ENCODE measurements around the gene PAM16.

PAM16 gene

DNA sequence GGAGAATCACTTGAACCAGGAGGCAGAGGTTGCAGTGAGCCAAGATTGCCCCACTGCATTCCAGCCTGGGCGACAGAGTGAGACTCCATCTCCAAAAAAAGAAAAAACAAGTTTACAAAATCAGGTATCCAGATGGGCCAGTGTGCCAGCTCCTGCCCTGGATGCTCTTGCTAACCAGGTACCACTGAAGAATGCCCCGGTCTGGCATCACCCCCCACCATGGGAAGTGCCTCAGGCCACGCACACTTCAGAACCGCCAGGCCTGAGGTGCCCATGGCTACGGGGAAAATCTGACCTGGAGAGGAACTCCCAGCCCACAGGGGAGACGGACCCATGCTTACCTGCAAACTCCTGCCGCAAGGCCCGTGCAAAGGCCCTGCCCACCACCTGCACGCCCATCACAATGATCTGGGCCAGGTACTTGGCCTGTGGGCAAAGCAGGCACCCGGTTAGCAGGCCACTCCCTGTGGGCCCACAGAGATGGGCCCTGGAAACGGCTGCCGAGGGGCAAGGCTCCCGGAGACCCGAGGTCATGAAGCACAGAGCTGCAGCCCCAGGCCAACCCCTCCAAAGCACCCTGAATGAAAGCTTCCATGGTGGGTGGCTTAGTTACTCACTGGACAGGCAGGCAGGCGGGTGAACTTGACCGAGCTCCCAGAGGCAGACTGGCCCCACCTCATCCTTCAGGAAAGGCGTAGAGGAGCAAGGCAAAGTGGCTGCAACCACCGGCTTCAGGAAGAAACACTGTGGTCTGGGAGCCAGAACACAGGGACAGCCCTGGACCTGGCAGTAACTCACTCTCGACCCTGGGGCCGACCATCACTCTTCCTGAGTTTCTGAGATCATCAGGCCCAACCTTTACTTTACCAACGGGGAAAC, 8.0 kb downstream of the PAM16 start:
- TF ChIP-seq, protein P1, sequence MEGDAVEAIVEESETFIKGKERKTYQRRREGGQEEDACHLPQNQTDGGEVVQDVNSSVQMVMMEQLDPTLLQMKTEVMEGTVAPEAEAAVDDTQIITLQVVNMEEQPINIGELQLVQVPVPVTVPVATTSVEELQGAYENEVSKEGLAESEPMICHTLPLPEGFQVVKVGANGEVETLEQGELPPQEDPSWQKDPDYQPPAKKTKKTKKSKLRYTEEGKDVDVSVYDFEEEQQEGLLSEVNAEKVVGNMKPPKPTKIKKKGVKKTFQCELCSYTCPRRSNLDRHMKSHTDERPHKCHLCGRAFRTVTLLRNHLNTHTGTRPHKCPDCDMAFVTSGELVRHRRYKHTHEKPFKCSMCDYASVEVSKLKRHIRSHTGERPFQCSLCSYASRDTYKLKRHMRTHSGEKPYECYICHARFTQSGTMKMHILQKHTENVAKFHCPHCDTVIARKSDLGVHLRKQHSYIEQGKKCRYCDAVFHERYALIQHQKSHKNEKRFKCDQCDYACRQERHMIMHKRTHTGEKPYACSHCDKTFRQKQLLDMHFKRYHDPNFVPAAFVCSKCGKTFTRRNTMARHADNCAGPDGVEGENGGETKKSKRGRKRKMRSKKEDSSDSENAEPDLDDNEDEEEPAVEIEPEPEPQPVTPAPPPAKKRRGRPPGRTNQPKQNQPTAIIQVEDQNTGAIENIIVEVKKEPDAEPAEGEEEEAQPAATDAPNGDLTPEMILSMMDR (IDR thresholded peaks at IDR 0.05; ENCODE audit: low read depth, low read length, poor library complexity, severe bottlenecking) = no peak
- no peak for TF ChIP-seq EZH2phosphoT487 (IDR thresholded peaks at IDR 0.05; ENCODE audit: borderline replicate concordance, low read length)
- Histone ChIP-seq H3K4me1 (ENCODE audit: control insufficient read depth, low read length) (no peaks in the 10 kb centered on the region), H4K20me1 (ENCODE audit: control insufficient read depth, insufficient read depth, low read depth, low read length) (no peaks in the 10 kb centered on the region), H3K27ac (ENCODE audit: low read depth, low read length) (no peak overlapping the region), H3K27me3 (ENCODE audit: control insufficient read depth, low read length) (no peaks in the 10 kb centered on the region), H3K36me3 (ENCODE audit: control insufficient read depth, low read length) (peaks cover 61% of the 10 kb centered on the region), H3K4me3 (ENCODE audit: low read length) (no peak overlapping the region), H3K4me2 (ENCODE audit: low read length) (no peak overlapping the region), H3K79me2 (ENCODE audit: control insufficient read depth, low read length) (peaks cover 58% of the 10 kb centered on the region), H3K9me2 (replicated peaks; ENCODE audit: control insufficient read depth, low read length) (no peaks in the 10 kb centered on the region), H3F3A (ENCODE audit: control insufficient read depth, insufficient read depth) (peaks cover 11% of the 10 kb centered on the region), H3K9me3 (ENCODE audit: control insufficient read depth, insufficient read depth, low read length) (peaks cover 7% of the 10 kb centered on the region; the same call in 1 of the 2 replicates)

DNA sequence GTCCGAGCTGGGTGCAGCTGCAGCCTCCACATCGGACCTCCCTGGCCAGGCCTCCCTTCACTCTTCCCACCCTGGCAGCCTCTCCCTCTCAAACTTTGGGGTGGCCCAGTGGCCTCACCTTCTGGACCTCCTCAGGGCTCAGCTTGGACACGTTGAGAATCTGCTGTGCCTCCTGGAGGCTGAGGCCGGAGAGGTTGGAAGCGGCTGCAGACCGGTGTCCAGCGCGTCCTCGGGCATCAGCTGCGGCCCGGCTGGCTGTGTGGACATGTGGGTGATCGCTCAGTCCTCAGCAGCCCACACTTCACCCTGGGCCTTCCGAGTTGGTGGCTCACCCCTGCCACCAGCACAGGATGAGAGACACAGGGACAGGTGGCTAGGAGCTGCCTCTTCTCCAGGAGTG, 9.9 kb downstream of the PAM16 start:
- no peaks in the 10 kb centered on the region for H3K4me1 ChIP-seq (ENCODE audit: control insufficient read depth, low read length)
- H3F3A ChIP-seq (ENCODE audit: control insufficient read depth, insufficient read depth) = peaks cover 11% of the 10 kb centered on the region
- H3K36me3 ChIP-seq (ENCODE audit: control insufficient read depth, low read length) = peaks cover 49% of the 10 kb centered on the region
- H3K4me3 ChIP-seq (ENCODE audit: low read length) = no peak overlapping the region
- H4K20me1 ChIP-seq (ENCODE audit: control insufficient read depth, insufficient read depth, low read depth, low read length) = no peaks in the 10 kb centered on the region
- no peak for TF ChIP-seq EZH2phosphoT487 (IDR thresholded peaks at IDR 0.05; ENCODE audit: borderline replicate concordance, low read length)
- no peaks in the 10 kb centered on the region for H3K9me2 ChIP-seq (replicated peaks; ENCODE audit: control insufficient read depth, low read length)
- no peaks in the 10 kb centered on the region for H3K27me3 ChIP-seq (ENCODE audit: control insufficient read depth, low read length)
- H3K4me2 ChIP-seq (ENCODE audit: low read length) = no peak overlapping the region
- no peak overlapping the region for H3K27ac ChIP-seq (ENCODE audit: low read depth, low read length)
- H3K9me3 ChIP-seq (ENCODE audit: control insufficient read depth, insufficient read depth, low read length) = peaks cover 7% of the 10 kb centered on the region; the same call in 1 of the 2 replicates
- peaks cover 39% of the 10 kb centered on the region for H3K79me2 ChIP-seq (ENCODE audit: control insufficient read depth, low read length)

DNA sequence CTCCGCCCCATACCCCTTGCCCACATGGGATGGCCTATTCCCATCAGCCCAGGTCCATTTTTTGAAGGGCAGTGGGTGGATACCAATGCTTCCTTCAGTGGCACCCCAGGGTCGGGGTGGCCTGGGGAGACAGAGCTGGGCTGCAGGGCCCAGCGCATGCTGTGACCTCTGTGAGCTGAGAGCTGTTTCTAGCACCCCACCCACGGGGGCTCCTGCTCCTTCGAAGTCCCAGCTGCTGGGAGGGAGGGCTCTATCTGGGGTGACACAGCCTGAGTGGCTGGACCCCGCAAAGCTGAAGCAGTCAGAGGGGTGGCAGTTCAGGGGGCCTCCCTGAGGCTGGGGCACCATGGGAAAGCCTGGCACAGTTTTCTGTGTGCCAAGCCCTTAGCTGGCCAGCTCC, 10.7 kb downstream of the PAM16 start:
- Histone ChIP-seq H3K79me2 (ENCODE audit: control insufficient read depth, low read length) (peaks cover 31% of the 10 kb centered on the region), H3F3A (ENCODE audit: control insufficient read depth, insufficient read depth) (peaks cover 11% of the 10 kb centered on the region), H3K27ac (ENCODE audit: low read depth, low read length) (no peak overlapping the region), H3K9me3 (ENCODE audit: control insufficient read depth, insufficient read depth, low read length) (peaks cover 7% of the 10 kb centered on the region; the same call in 1 of the 2 replicates), H3K4me3 (ENCODE audit: low read length) (no peak overlapping the region), H4K20me1 (ENCODE audit: control insufficient read depth, insufficient read depth, low read depth, low read length) (no peaks in the 10 kb centered on the region), H3K4me1 (ENCODE audit: control insufficient read depth, low read length) (no peaks in the 10 kb centered on the region), H3K9me2 (replicated peaks; ENCODE audit: control insufficient read depth, low read length) (no peaks in the 10 kb centered on the region), H3K36me3 (ENCODE audit: control insufficient read depth, low read length) (peaks cover 41% of the 10 kb centered on the region), H3K4me2 (ENCODE audit: low read length) (no peak overlapping the region), H3K27me3 (ENCODE audit: control insufficient read depth, low read length) (no peaks in the 10 kb centered on the region)
- TF ChIP-seq EZH2phosphoT487 (IDR thresholded peaks at IDR 0.05; ENCODE audit: borderline replicate concordance, low read length) = no peak
- TF ChIP-seq, protein P1 (IDR thresholded peaks at IDR 0.05; ENCODE audit: low read depth, low read length, poor library complexity, severe bottlenecking) = no peak

DNA sequence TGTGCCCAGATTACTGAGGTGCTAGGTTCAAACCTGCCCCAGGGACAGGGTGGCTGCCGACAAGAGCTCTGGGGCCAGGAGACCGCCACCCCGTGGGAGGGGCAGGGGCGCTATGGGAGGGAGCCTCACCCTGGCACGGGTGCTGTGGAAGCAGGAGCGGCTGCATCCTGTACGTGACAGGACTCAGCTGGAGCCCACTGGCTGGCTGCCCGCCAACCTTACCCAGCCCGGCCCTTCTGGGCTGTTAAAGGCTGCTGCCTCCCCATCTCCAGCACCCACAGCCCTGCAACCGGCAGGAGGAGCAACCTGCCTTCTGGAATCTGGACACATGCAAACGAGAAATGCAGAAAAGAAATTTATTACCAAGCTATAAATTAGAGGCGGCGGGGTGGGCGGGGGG, 11.2 kb downstream of the PAM16 start:
- H3K4me1 ChIP-seq (ENCODE audit: control insufficient read depth, low read length) = no peaks in the 10 kb centered on the region

More for the DNA sequence above, 11.2 kb downstream of the PAM16 start:
- peaks cover 35% of the 10 kb centered on the region for H3K36me3 ChIP-seq (ENCODE audit: control insufficient read depth, low read length)
- no peak overlapping the region for H3K27ac ChIP-seq (ENCODE audit: low read depth, low read length)
- no peaks in the 10 kb centered on the region for H3K9me2 ChIP-seq (replicated peaks; ENCODE audit: control insufficient read depth, low read length)
- H4K20me1 ChIP-seq (ENCODE audit: control insufficient read depth, insufficient read depth, low read depth, low read length) = no peaks in the 10 kb centered on the region
- H3K4me3 ChIP-seq (ENCODE audit: low read length) = no peak overlapping the region
- no peaks in the 10 kb centered on the region for H3K27me3 ChIP-seq (ENCODE audit: control insufficient read depth, low read length)
- no peak for TF ChIP-seq EZH2phosphoT487 (IDR thresholded peaks at IDR 0.05; ENCODE audit: borderline replicate concordance, low read length)
- no peak overlapping the region for H3K4me2 ChIP-seq (ENCODE audit: low read length)
- peaks cover 6% of the 10 kb centered on the region for H3F3A ChIP-seq (ENCODE audit: control insufficient read depth, insufficient read depth)
- peaks cover 26% of the 10 kb centered on the region for H3K79me2 ChIP-seq (ENCODE audit: control insufficient read depth, low read length)
- peaks cover 3% of the 10 kb centered on the region; the same call in 1 of the 2 replicates for H3K9me3 ChIP-seq (ENCODE audit: control insufficient read depth, insufficient read depth, low read length)
